A673 (cell line): Measurements from ENCODE around the gene OR8A1. TPM values are rescaled to one million over a fixed set of nuclear protein-coding genes. Genes with fewer than 3 reads are reported as not detected.

Source experiments
- BruUV-seq: library from RNA; stranded (reverse); fragments of 400-500 nt; replicated peaks from 2 replicates; lab custom pipeline; 2021; lab: Mats Ljungman, UMichigan
- CTCF ChIA-PET: fragments of 300-600 bp; sonication (Branson Sonifier 250); formaldehyde crosslinking; loops from one replicate; lab custom pipeline; 2022; ENCODE audit warnings: antibody characterized with exemption; lab: Charles Lee
- POLR2A ChIA-PET: fragments of 300-600 bp; sonication (Branson Sonifier 250); formaldehyde crosslinking; loops from one replicate; lab custom pipeline; 2022; ENCODE audit warnings: antibody characterized with exemption; ENCODE audit not compliant: low non-redundant PET; lab: Charles Lee
- DNase-seq: peaks from one replicate; pipeline ENCODE4 v3.0.0-alpha.2; 2015; ENCODE audit warnings: low spot score
- H3K27ac ChIP-seq: fragments of 200-600 bp; sonication (generic); 2 replicates; pipeline ENCODE4 v1.5.1; 2016; ENCODE audit warnings: mixed run types, low read depth, mild to moderate bottlenecking, mixed read lengths, antibody characterized with exemption, low read length; ENCODE audit not compliant: poor library complexity, severe bottlenecking
- H3K27me3 ChIP-seq: fragments of 200-600 bp; sonication (generic); replicated peaks from 2 replicates; pipeline ENCODE4 v1.6.1; 2017; ENCODE audit warnings: mixed run types, low read depth, mild to moderate bottlenecking, mixed read lengths, antibody characterized with exemption, low read length; ENCODE audit not compliant: insufficient read depth, poor library complexity
- H3K36me3 ChIP-seq: fragments of 200-600 bp; sonication (generic); 2 replicates; pipeline ENCODE4 v1.6.1; 2016; ENCODE audit warnings: mixed run types, mild to moderate bottlenecking, mixed read lengths, antibody characterized with exemption, low read length; ENCODE audit not compliant: insufficient read depth, poor library complexity, severe bottlenecking
- H3K4me1 ChIP-seq: fragments of 200-600 bp; sonication (generic); 2 replicates; pipeline ENCODE4 v1.6.1; 2017; ENCODE audit warnings: mixed run types, mild to moderate bottlenecking, mixed read lengths, antibody characterized with exemption, low read length; ENCODE audit not compliant: insufficient read depth, poor library complexity, severe bottlenecking
- H3K4me3 ChIP-seq: fragments of 200-600 bp; sonication (generic); 2 replicates; pipeline ENCODE4 v1.5.1; 2016; ENCODE audit warnings: low read depth, mixed run types, mild to moderate bottlenecking, mixed read lengths, low read length; ENCODE audit not compliant: poor library complexity, severe bottlenecking
- H3K9me3 ChIP-seq: fragments of 200-600 bp; sonication (generic); 2 replicates; pipeline ENCODE4 v1.6.1; 2016; ENCODE audit warnings: mixed run types, low read depth, mild to moderate bottlenecking, mixed read lengths, antibody characterized with exemption, low read length; ENCODE audit not compliant: poor library complexity, severe bottlenecking
- EZH2 ChIP-seq: fragments of 200-600 bp; sonication (generic); IDR thresholded peaks from 2 replicates; pipeline ENCODE4 v1.6.1; 2017; ENCODE audit warnings: borderline replicate concordance, low read depth, mild to moderate bottlenecking, mixed read lengths, antibody characterized with exemption, low read length; ENCODE audit not compliant: poor library complexity, severe bottlenecking
- intact Hi-C: fragments of 100-400 bp; cut with micrococcal nuclease; formaldehyde crosslinking; loops from one replicate; pipeline ENCODE4 v1.10.0; 2022; ENCODE audit not compliant: unreplicated experiment
- total RNA-seq: library from RNA; stranded (reverse); gene quantifications from 2 replicates; pipeline ENCODE4 v1.2.3, GENCODE V29; 2021
- TF ChIP-seq, protein P1 (sequence below): fragments of 300-800, 200-600 bp; sonication (generic); conservative IDR thresholded peaks from 2 replicates; pipeline ENCODE4 v1.5.1; 2017; ENCODE audit warnings: low read depth, mild to moderate bottlenecking, antibody characterized with exemption, low read length, moderate library complexity, mixed read lengths

Gene OR8A1
- total RNA-seq, 1 experiment from 2014 or later, result not detected

DNA sequence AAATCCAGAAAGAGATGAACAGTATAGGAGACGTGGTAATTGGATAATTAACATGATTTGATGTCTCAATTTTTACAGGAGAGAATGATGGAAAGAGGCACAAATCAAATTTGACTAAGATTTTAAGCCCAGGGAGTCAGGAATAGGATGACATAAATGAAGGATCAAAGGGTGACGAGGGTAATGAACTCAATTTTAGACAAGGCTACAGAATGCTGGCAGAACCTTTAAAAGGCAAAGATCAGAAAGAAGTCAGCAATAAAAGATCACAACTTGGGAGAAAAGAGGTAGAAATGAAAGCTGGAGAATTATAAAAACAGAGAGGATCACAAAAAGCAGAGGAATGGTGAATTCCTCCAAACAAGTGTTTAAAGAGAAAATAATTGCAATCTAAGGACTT is 13.0 kb upstream of the OR8A1 start:
- intact Hi-C loops, result no loop called here
- BruUV-seq, result no TSS peak
- ChIA-PET POLR2A (no interaction called here), CTCF (no interaction called here)
- Histone ChIP-seq H3K9me3 (no peaks in the 10 kb centered on the region), H3K36me3 (no peaks in the 10 kb centered on the region), H3K4me3 (no peak overlapping the region), H3K27me3 (peaks cover 27% of the 10 kb centered on the region), H3K27ac (no peak overlapping the region), H3K4me1 (no peaks in the 10 kb centered on the region)
- no peak for TF ChIP-seq EZH2
- TF ChIP-seq, protein P1, sequence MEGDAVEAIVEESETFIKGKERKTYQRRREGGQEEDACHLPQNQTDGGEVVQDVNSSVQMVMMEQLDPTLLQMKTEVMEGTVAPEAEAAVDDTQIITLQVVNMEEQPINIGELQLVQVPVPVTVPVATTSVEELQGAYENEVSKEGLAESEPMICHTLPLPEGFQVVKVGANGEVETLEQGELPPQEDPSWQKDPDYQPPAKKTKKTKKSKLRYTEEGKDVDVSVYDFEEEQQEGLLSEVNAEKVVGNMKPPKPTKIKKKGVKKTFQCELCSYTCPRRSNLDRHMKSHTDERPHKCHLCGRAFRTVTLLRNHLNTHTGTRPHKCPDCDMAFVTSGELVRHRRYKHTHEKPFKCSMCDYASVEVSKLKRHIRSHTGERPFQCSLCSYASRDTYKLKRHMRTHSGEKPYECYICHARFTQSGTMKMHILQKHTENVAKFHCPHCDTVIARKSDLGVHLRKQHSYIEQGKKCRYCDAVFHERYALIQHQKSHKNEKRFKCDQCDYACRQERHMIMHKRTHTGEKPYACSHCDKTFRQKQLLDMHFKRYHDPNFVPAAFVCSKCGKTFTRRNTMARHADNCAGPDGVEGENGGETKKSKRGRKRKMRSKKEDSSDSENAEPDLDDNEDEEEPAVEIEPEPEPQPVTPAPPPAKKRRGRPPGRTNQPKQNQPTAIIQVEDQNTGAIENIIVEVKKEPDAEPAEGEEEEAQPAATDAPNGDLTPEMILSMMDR, result no peak
- no peak for DNase-seq

DNA sequence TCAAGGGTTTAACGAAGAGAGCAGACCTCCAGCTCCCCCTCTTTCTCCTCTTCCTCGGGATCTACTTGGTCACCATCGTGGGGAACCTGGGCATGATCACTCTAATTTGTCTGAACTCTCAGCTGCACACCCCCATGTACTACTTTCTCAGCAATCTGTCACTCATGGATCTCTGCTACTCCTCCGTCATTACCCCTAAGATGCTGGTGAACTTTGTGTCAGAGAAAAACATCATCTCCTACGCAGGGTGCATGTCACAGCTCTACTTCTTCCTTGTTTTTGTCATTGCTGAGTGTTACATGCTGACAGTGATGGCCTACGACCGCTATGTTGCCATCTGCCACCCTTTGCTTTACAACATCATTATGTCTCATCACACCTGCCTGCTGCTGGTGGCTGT is 363 bp downstream of the OR8A1 start:
- H3K27ac ChIP-seq, result no peak overlapping the region
- H3K4me3 ChIP-seq, result no peak overlapping the region
- no peak for DNase-seq
- no peaks in the 10 kb centered on the region for H3K36me3 ChIP-seq
- CTCF ChIA-PET, result no interaction called here
- BruUV-seq, result no TSS peak
- TF ChIP-seq EZH2, result no peak
- TF ChIP-seq, protein P1, result no peak
- POLR2A ChIA-PET, result no interaction called here
- H3K27me3 ChIP-seq, result no peaks in the 10 kb centered on the region
- H3K9me3 ChIP-seq, result no peaks in the 10 kb centered on the region
- H3K4me1 ChIP-seq, result no peaks in the 10 kb centered on the region
- intact Hi-C loops, result no loop called here

DNA sequence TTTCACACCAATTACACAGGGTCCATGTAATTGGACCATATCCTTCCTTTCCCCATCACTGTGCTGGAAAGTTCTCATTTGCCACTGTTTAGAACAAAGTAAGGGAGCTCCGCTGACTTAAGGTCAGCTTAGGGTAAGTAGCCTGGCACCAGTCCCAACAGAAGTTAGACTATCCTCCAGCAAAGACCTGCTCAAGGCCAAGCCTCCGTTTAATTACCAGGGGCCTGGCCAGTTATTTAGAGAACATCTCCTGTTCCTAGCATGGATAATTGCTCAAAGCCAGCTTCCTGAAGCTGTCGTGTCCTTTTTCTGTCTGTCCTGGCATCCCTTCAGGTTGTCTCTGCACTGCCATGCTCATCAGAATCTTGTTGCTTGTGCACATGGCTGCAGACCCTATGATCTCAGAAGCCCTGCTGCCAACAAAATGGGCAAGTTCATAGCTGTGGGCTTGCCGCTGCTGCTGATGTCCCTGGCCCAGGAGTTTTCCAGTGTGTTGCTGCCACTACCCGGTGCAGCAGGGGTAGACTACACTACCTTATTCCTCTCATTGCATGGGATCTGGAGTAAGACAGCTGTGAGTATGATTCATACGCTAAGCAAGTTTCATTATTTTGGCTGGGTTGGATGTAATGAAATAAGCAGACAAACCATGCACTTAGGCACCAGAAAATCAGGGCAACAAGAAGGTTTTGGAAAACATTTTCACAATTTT is 8.1 kb downstream of the OR8A1 start:
- no peaks in the 10 kb centered on the region for H3K9me3 ChIP-seq
- no TSS peak for BruUV-seq
- intact Hi-C loops, result no loop called here
- no peaks in the 10 kb centered on the region for H3K4me1 ChIP-seq
- no peak for DNase-seq
- POLR2A ChIA-PET, result no interaction called here
- no peaks in the 10 kb centered on the region for H3K36me3 ChIP-seq
- no peak for TF ChIP-seq EZH2
- TF ChIP-seq, protein P1, result no peak
- H3K27me3 ChIP-seq, result no peaks in the 10 kb centered on the region
- no peak overlapping the region for H3K27ac ChIP-seq
- CTCF ChIA-PET, result no interaction called here
- no peak overlapping the region for H3K4me3 ChIP-seq
